Lower leg skin (tissue), 3 donors: ENCODE results near the gene MOGAT3.

Experiments used
- CTCF ChIP-seq, 3 donors: fragments of 450-650 bp; IDR thresholded peaks; one replicate each; pipeline ENCODE4 v1.5.1; 2016; ENCODE audit warnings: antibody characterized with exemption in 3 of 3, mild to moderate bottlenecking in 3 of 3, moderate library complexity in 2 of 3
- POLR2A ChIP-seq, 2 donors: fragments of 450-650 bp; IDR thresholded peaks; one replicate each; pipeline ENCODE4 v1.6.1; 2016 to 2017; ENCODE audit warnings: antibody characterized with exemption in 2 of 2, mild to moderate bottlenecking in 1 of 2, moderate library complexity in 1 of 2

GRCh38 chr7:101240226-101241014 lies 39.6 kb upstream of the MOGAT3 start:
- no peak for TF ChIP-seq POLR2A (IDR thresholded peaks at IDR 0.05)
- TF ChIP-seq CTCF (IDR thresholded peaks at IDR 0.05) = no peak
